IPS-18a (cell line): ENCODE data around the gene SRL.

ENCODE experiments used
- H3K27ac ChIP-seq: one replicate; pipeline ENCODE4 v1.5.1; 2013; ENCODE audit warnings: low read length
- H3K27me3 ChIP-seq: one replicate; pipeline ENCODE4 v1.6.1; 2013; ENCODE audit warnings: mild to moderate bottlenecking, low read length; ENCODE audit not compliant: control insufficient read depth, insufficient read depth
- H3K36me3 ChIP-seq: one replicate; pipeline ENCODE4 v1.6.1; 2013; ENCODE audit warnings: low read depth, low read length; ENCODE audit not compliant: control insufficient read depth
- H3K4me1 ChIP-seq: one replicate; pipeline ENCODE4 v1.6.1; 2013; ENCODE audit warnings: low read depth, low read length; ENCODE audit not compliant: control insufficient read depth
- H3K4me3 ChIP-seq: one replicate; pipeline ENCODE4 v1.5.1; 2013; ENCODE audit warnings: low read length
- H3K9ac ChIP-seq: one replicate; pipeline ENCODE4 v1.6.1; 2013; ENCODE audit warnings: mild to moderate bottlenecking, low read length, moderate library complexity
- H3K9me3 ChIP-seq: one replicate; pipeline ENCODE4 v1.6.1; 2013; ENCODE audit warnings: low read depth, low read length; ENCODE audit not compliant: control insufficient read depth

SRL gene

GRCh38 chr16:4142268-4142667, 99.6 kb downstream of the SRL start:
- Histone ChIP-seq H3K9me3 (no peaks in the 10 kb centered on the region), H3K27me3 (no peaks in the 10 kb centered on the region), H3K4me3 (no peak overlapping the region), H3K36me3 (no peaks in the 10 kb centered on the region), H3K4me1 (no peaks in the 10 kb centered on the region), H3K27ac (no peak overlapping the region), H3K9ac (no peak overlapping the region)

- no peak overlapping the region for H3K27ac ChIP-seq
- H3K36me3 ChIP-seq, result no peaks in the 10 kb centered on the region
- H3K9me3 ChIP-seq, result no peaks in the 10 kb centered on the region
- H3K9ac ChIP-seq, result no peak overlapping the region
- no peaks in the 10 kb centered on the region for H3K27me3 ChIP-seq
- no peak overlapping the region for H3K4me3 ChIP-seq
- no peaks in the 10 kb centered on the region for H3K4me1 ChIP-seq
Measured at GRCh38 chr16:4141604-4142003, 100.3 kb downstream of the SRL start.

GRCh38 chr16:4140652-4141051, 101.2 kb downstream of the SRL start:
- Histone ChIP-seq H3K4me1 (no peaks in the 10 kb centered on the region), H3K27me3 (no peaks in the 10 kb centered on the region), H3K4me3 (no peak overlapping the region), H3K9ac (no peak overlapping the region), H3K9me3 (no peaks in the 10 kb centered on the region), H3K27ac (no peak overlapping the region), H3K36me3 (no peaks in the 10 kb centered on the region)

- Histone ChIP-seq H3K27ac (no peak overlapping the region), H3K36me3 (no peaks in the 10 kb centered on the region), H3K9me3 (no peaks in the 10 kb centered on the region), H3K27me3 (no peaks in the 10 kb centered on the region), H3K4me3 (no peak overlapping the region), H3K4me1 (no peaks in the 10 kb centered on the region), H3K9ac (no peak overlapping the region)
Measured at GRCh38 chr16:4139968-4140367, 101.9 kb downstream of the SRL start.
